HEK293 (cell line): ENCODE measurements around the gene ELOVL2.
"Not testable (repeated sequence)": the region's sequence is repeated elsewhere in the genome, so short reads cannot be mapped to it uniquely, and the experiment has no call there.

ENCODE experiments used
- CTCF ChIA-PET: fragments of 350-600 bp; formaldehyde crosslinking; extraction: SDS; loops from one replicate; lab custom pipeline; 2021; ENCODE audit warnings: antibody characterized with exemption; lab: Yijun Ruan, JAX
- POLR2A ChIA-PET: fragments of 300-600 bp; formaldehyde crosslinking; extraction: SDS; loops from one replicate; lab custom pipeline; 2020; ENCODE audit warnings: antibody characterized with exemption, inconsistent platforms; lab: Yijun Ruan, JAX
- H3K27ac ChIP-seq: fragments of 200-500 bp; sonication (Bioruptor generic); 2 replicates; pipeline ENCODE4 v1.5.1; 2014; ENCODE audit warnings: low read depth, low read length, control low read depth, inconsistent platforms; ENCODE audit errors: extremely low read depth
- H3K36me3 ChIP-seq, 2 experiments: fragments of 200-500 bp in 1 of 2; sonication (Bioruptor generic) in 1 of 2; 1 replicate in 1 of 2; 2 replicates in 1 of 2; pipeline ENCODE4 v1.5.1; 2014 to 2017; ENCODE audit warnings: inconsistent platforms in 2 of 2, low read length in 2 of 2; ENCODE audit not compliant: control insufficient read depth in 2 of 2, insufficient read depth in 1 of 2
- H3K4me1 ChIP-seq: fragments of 200-500 bp; sonication (Bioruptor generic); 2 replicates; pipeline ENCODE4 v1.5.1; 2014; ENCODE audit warnings: mild to moderate bottlenecking, low read length, inconsistent platforms; ENCODE audit not compliant: control insufficient read depth, insufficient read depth
- H3K4me3 ChIP-seq: 2 replicates; pipeline ENCODE4 v1.5.1; 2011; ENCODE audit warnings: low read depth, mild to moderate bottlenecking, control low read depth, low read length, moderate library complexity
- H3K9me3 ChIP-seq: fragments of 200-500 bp; sonication (Bioruptor generic); 2 replicates; pipeline ENCODE4 v1.5.1; 2014; ENCODE audit warnings: low read depth, low read length, inconsistent platforms; ENCODE audit not compliant: control insufficient read depth, insufficient read depth
- KLF16 ChIP-seq: fragments of 450-650 bp; formaldehyde crosslinking; IDR thresholded peaks from 2 replicates; pipeline ENCODE4 v1.5.1; 2017; ENCODE audit warnings: missing biosample characterization, missing genetic modification characterization
- SCRT2 ChIP-seq: fragments of 450-650 bp; formaldehyde crosslinking; IDR thresholded peaks from 2 replicates; pipeline ENCODE4 v1.5.1; 2016; ENCODE audit warnings: missing biosample characterization, missing genetic modification characterization
- SETDB1 ChIP-seq: IDR thresholded peaks from one replicate; pipeline ENCODE4 v1.6.1; 2017; ENCODE audit warnings: mild to moderate bottlenecking, low read length, moderate library complexity, mixed read lengths; ENCODE audit not compliant: insufficient read length
- WT1 ChIP-seq: fragments of 450-650 bp; formaldehyde crosslinking; IDR thresholded peaks from 2 replicates; pipeline ENCODE4 v1.5.1; 2016; ENCODE audit warnings: missing biosample characterization, missing genetic modification characterization
- ZBTB8A ChIP-seq: fragments of 450-650 bp; formaldehyde crosslinking; IDR thresholded peaks from 2 replicates; pipeline ENCODE4 v1.5.1; 2016; ENCODE audit warnings: missing biosample characterization, missing genetic modification characterization
- ZNF24 ChIP-seq: fragments of 450-650 bp; formaldehyde crosslinking; IDR thresholded peaks from 2 replicates; pipeline ENCODE4 v1.5.1; 2016; ENCODE audit warnings: missing biosample characterization, missing genetic modification characterization
- ZNF416 ChIP-seq: fragments of 450-650 bp; formaldehyde crosslinking; IDR thresholded peaks from 2 replicates; pipeline ENCODE4 v1.5.1; 2016; ENCODE audit warnings: missing biosample characterization, missing genetic modification characterization
- ZNF529 ChIP-seq: fragments of 450-650 bp; formaldehyde crosslinking; IDR thresholded peaks from 2 replicates; pipeline ENCODE4 v1.5.1; 2017; ENCODE audit warnings: missing genetic modification characterization, missing biosample characterization; ENCODE audit not compliant: insufficient replicate concordance
- ZNF544 ChIP-seq: fragments of 450-650 bp; formaldehyde crosslinking; IDR thresholded peaks from 2 replicates; pipeline ENCODE4 v1.5.0; 2017; ENCODE audit warnings: missing biosample characterization, missing genetic modification characterization
- TF ChIP-seq, protein P1 (sequence below): fragments of 450-650 bp; formaldehyde crosslinking; IDR thresholded peaks from 2 replicates; pipeline ENCODE4 v1.5.1; 2017; ENCODE audit warnings: missing biosample characterization, mild to moderate bottlenecking, missing genetic modification characterization, moderate library complexity
- TF ChIP-seq, protein P2 (sequence below): fragments of 450-650 bp; formaldehyde crosslinking; IDR thresholded peaks from 2 replicates; pipeline ENCODE4 v1.5.1; 2017; ENCODE audit warnings: missing biosample characterization, missing genetic modification characterization
- TF ChIP-seq, protein P3 (sequence below): fragments of 450-650 bp; formaldehyde crosslinking; IDR thresholded peaks from 2 replicates; pipeline ENCODE4 v1.5.1; 2016; ENCODE audit warnings: missing biosample characterization, missing genetic modification characterization
- TF ChIP-seq, protein P4 (sequence below): fragments of 450-650 bp; formaldehyde crosslinking; IDR thresholded peaks from 2 replicates; pipeline ENCODE4 v1.5.1; 2016; ENCODE audit warnings: missing biosample characterization, missing genetic modification characterization

Gene ELOVL2

DNA sequence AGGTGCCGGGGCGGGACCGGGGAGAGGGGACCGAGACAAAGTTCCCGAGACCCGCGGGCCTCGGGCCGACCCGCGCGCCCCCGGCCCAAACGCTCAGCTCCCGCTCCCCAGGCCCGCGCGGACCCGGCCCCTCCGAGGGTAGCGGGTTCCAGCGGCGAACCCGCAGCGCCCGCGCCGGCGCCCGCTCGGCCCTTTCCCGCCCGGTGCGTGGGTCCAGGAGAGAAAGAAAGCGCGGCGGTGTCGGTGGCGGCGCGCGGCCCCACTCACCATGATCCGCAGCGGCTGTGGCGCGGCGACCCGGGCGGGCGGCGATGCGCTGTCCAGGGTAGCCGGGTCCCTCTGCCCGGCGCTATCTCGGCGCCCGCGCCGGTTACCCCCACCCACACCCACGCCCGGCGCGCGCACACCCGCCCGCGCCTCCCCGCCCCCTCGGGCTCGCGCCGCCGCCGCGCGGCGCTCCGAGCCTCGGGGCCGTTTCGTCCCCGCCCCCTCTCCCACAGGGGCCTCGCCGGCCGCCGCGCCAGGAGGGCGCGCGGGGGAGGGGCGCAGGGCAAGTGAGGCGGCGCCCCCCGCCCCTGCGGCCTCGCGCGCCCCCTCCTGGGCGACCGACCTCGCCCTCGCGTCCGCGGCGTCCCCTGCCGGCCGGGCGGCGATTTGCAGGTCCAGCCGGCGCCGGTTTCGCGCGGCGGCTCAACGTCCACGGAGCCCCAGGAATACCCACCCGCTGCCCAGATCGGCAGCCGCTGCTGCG, at the start of gene ELOVL2 (continued):
- TF ChIP-seq, protein P1, sequence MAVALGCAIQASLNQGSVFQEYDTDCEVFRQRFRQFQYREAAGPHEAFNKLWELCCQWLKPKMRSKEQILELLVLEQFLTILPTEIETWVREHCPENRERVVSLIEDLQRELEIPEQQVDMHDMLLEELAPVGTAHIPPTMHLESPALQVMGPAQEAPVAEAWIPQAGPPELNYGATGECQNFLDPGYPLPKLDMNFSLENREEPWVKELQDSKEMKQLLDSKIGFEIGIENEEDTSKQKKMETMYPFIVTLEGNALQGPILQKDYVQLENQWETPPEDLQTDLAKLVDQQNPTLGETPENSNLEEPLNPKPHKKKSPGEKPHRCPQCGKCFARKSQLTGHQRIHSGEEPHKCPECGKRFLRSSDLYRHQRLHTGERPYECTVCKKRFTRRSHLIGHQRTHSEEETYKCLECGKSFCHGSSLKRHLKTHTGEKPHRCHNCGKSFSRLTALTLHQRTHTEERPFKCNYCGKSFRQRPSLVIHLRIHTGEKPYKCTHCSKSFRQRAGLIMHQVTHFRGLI (tag by site-specific recombination): no peak
- TF ChIP-seq KLF16 (tag by site-specific recombination) (no peak), ZBTB8A (tag by site-specific recombination) (peak; percentile 44; the same call in 1 of the 2 replicates), ZNF544 (tag by site-specific recombination) (no peak), ZNF24 (no peak)
- TF ChIP-seq, protein P2, sequence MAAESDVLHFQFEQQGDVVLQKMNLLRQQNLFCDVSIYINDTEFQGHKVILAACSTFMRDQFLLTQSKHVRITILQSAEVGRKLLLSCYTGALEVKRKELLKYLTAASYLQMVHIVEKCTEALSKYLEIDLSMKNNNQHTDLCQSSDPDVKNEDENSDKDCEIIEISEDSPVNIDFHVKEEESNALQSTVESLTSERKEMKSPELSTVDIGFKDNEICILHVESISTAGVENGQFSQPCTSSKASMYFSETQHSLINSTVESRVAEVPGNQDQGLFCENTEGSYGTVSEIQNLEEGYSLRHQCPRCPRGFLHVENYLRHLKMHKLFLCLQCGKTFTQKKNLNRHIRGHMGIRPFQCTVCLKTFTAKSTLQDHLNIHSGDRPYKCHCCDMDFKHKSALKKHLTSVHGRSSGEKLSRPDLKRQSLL (tag by site-specific recombination): 0 out of 2 replicates have a peak, but pooled peaks have one; percentile 18
- TF ChIP-seq, protein P3, sequence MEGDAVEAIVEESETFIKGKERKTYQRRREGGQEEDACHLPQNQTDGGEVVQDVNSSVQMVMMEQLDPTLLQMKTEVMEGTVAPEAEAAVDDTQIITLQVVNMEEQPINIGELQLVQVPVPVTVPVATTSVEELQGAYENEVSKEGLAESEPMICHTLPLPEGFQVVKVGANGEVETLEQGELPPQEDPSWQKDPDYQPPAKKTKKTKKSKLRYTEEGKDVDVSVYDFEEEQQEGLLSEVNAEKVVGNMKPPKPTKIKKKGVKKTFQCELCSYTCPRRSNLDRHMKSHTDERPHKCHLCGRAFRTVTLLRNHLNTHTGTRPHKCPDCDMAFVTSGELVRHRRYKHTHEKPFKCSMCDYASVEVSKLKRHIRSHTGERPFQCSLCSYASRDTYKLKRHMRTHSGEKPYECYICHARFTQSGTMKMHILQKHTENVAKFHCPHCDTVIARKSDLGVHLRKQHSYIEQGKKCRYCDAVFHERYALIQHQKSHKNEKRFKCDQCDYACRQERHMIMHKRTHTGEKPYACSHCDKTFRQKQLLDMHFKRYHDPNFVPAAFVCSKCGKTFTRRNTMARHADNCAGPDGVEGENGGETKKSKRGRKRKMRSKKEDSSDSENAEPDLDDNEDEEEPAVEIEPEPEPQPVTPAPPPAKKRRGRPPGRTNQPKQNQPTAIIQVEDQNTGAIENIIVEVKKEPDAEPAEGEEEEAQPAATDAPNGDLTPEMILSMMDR (tag by site-specific recombination): peak; percentile 18; the same call in 1 of the 2 replicates
- TF ChIP-seq, protein P4, sequence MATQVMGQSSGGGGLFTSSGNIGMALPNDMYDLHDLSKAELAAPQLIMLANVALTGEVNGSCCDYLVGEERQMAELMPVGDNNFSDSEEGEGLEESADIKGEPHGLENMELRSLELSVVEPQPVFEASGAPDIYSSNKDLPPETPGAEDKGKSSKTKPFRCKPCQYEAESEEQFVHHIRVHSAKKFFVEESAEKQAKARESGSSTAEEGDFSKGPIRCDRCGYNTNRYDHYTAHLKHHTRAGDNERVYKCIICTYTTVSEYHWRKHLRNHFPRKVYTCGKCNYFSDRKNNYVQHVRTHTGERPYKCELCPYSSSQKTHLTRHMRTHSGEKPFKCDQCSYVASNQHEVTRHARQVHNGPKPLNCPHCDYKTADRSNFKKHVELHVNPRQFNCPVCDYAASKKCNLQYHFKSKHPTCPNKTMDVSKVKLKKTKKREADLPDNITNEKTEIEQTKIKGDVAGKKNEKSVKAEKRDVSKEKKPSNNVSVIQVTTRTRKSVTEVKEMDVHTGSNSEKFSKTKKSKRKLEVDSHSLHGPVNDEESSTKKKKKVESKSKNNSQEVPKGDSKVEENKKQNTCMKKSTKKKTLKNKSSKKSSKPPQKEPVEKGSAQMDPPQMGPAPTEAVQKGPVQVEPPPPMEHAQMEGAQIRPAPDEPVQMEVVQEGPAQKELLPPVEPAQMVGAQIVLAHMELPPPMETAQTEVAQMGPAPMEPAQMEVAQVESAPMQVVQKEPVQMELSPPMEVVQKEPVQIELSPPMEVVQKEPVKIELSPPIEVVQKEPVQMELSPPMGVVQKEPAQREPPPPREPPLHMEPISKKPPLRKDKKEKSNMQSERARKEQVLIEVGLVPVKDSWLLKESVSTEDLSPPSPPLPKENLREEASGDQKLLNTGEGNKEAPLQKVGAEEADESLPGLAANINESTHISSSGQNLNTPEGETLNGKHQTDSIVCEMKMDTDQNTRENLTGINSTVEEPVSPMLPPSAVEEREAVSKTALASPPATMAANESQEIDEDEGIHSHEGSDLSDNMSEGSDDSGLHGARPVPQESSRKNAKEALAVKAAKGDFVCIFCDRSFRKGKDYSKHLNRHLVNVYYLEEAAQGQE (tag by site-specific recombination): peak; percentile 81

DNA sequence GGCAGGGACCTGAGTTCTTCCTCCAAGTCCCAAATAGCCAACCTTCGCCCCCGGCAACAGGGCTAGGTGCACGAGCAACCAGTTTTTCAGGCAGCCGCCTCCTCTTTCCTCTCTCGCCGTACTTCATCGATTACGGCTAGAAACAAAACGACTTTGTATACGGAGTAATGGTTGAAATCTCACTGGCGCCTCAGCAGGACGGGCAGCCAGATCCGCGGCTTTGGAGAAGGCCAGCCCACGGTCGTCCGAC, 49.2 kb upstream of the ELOVL2 start:
- peak overlapping the region; percentile 92 for H3K27ac ChIP-seq
- ChIA-PET POLR2A (interaction anchor here (0.6 to 1.8 kb wide), 12 partner anchors 9 to 336 kb away, joined by 3 to 11 read pairs (median 4); partner anchors contain the start of gene NEDD9), CTCF (interaction anchor here (0.6 to 1.5 kb wide), 7 partner anchors 12 to 713 kb away, joined by 3 to 4 read pairs (median 3); no protein-coding TSS in a partner anchor)
- peaks cover 4% of the 10 kb centered on the region; the same call in 1 of the 2 replicates for H3K4me1 ChIP-seq
- TF ChIP-seq SCRT2 (tag by site-specific recombination) (peak; percentile 86), ZNF24 (no peak)
- peak overlapping the region; percentile 98 for H3K4me3 ChIP-seq
- H3K9me3 ChIP-seq: no peaks in the 10 kb centered on the region
- peaks cover 0 to 6% of the 10 kb centered on the region in 2 experiments; a peak in 2 of 3 replicates for H3K36me3 ChIP-seq

DNA sequence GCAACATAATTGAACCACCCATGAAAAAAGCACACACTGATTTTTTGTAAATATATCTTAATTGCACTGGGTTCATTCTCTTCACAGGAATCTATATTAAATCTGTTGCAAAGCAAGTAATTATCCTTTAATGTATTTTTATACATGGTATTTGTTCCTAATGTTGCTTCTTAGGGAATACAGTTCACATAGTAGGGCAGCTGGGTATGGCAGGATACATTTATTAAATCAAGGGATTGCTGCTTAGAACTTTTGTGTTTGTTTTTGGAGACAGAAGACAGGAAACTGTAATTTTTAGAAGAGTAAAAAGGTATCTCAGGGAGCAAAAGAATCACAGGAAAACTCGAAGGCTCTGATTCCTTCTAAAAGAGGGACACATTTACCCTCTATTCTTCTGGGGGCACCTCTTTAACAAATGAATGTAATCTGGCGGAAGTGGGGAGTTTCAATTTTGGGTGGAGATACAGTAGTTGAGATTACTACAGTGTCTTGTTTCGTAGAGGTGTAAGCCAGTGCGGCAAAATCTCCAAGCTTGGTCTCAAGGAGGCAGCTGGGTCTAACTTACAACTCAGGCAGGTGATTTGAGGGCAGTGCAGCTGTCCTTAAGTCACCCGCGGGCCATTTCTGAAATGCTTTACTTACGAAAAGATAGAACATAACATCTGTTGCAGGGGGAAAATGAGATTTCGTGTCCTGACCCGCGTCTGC, 48.7 kb upstream of the ELOVL2 start:
- CTCF ChIA-PET: interaction anchor here (0.6 to 1.5 kb wide), 6 partner anchors 11 to 713 kb away, joined by 3 to 4 read pairs (median 3); no protein-coding TSS in a partner anchor
- H3K27ac ChIP-seq: peak overlapping the region; percentile 92
- H3K4me1 ChIP-seq: peaks cover 4% of the 10 kb centered on the region; the same call in 1 of the 2 replicates
- peaks cover 0 to 6% of the 10 kb centered on the region in 2 experiments; a peak in 2 of 3 replicates for H3K36me3 ChIP-seq
- peak overlapping the region; percentile 98 for H3K4me3 ChIP-seq
- POLR2A ChIA-PET: interaction anchor here (0.6 to 1.8 kb wide), 11 partner anchors 9 to 206 kb away, joined by 3 to 11 read pairs (median 4); partner anchors contain the start of gene NEDD9
- 0 out of 2 replicates have a peak, but pooled peaks have one; percentile 4 for TF ChIP-seq WT1 (tag by site-specific recombination)
- TF ChIP-seq SETDB1: no peak
- no peak for TF ChIP-seq ZNF416 (tag by site-specific recombination)
- no peak for TF ChIP-seq ZNF529 (tag by site-specific recombination)
- TF ChIP-seq, all 188 proteins: peak for 1
- no peaks in the 10 kb centered on the region for H3K9me3 ChIP-seq

DNA sequence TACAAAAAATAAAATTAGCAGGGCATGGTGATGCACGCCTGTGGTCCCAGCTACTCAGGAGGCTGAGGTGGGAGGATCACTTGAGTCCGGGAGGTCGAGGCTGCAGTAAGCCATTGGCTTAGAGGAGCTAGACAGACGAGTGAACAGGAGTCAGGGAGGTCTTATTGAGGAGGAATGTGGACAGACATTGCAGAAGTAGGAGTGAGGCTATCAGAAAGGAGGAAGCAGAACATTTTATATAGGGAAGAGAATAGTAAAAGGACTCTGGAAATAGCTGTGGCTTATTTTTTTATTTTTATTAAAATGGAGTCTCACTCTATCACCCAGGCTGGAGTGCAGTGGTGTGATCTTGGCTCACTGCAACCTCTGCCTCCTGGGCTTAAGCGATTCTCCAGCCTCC, 47.0 kb upstream of the ELOVL2 start:
- H3K27ac ChIP-seq, H3K4me3 ChIP-seq, H3K36me3 ChIP-seq, H3K4me1 ChIP-seq, POLR2A ChIA-PET, H3K9me3 ChIP-seq: not testable (repeated sequence)
- CTCF ChIA-PET: interaction anchor here (1.1 to 2.0 kb wide), 2 partner anchors 136 to 405 kb away, joined by 4 to 6 read pairs; no protein-coding TSS in a partner anchor
